ENCODE data around the gene NUP35. TPM values are rescaled to one million over a fixed set of nuclear protein-coding genes. Genes with fewer than 3 reads are reported as not detected.
"Not testable (repeated sequence)": the region's sequence is repeated elsewhere in the genome, so short reads cannot be mapped to it uniquely, and the experiment has no call there.

NUP35 gene
- total RNA-seq, 2 donors from 2014 or later: 14.8 to 16.4 TPM

DNA sequence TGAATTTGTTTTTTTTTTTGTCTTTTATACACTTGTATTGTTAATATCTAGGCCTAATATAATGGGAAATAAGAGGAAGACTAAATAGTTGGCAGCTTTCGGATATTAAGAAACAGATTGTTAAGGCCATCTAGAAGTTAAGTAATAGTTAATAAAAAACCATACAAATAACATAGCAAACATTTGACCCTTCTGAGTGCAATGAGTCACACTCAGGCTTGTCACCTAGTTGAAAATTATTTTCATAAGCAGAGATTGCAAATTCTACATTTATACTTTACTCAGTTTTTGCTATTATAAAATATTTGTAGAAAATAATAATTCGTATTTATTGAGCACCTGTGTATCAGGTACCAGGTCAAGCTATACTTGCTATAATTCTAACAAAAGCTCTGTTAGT lies 2.4 kb downstream of the NUP35 start:
- Histone ChIP-seq H3K4me3 (no peak overlapping the region), H3K27ac (no peak overlapping the region), H3K9me3 (no peaks in the 10 kb centered on the region), H3K27me3 (replicated peaks; ENCODE audit: insufficient read depth) (no peaks in the 10 kb centered on the region), H3K36me3 (no peaks in the 10 kb centered on the region), H3K4me1 (replicated peaks) (no peaks in the 10 kb centered on the region)
- no peak for TF ChIP-seq POLR2A (IDR thresholded peaks at IDR 0.05)
- TF ChIP-seq CTCF (IDR thresholded peaks at IDR 0.05): no peak
- no peak for TF ChIP-seq POLR2AphosphoS5 (IDR thresholded peaks at IDR 0.05)
- intact Hi-C loops (cut with DNase I): no loop called here
- WGBS: 98% methylated on average over 2 of the region's 2 CpGs
- DNase-seq (ENCODE audit: low spot score): no peak

DNA sequence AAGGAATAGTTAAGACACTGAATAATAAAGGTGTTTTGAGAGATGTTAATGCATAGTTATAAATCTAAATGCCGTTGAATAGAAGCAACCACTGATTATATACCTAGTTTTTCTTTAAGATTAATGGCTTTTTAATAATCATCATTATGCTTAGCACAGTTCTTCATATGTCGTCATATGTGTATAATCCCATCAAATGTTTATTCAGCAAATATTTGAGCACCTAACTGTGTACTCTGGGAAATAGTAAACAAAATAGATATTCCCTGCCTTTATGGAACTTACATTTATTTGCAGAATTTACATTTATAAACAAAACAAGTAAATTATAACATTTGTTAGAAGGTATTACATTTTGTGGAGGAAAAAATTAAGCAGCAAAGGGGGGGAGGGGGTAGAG lies 9.8 kb downstream of the NUP35 start:
- H3K36me3 ChIP-seq: no peaks in the 10 kb centered on the region
- H3K4me1 ChIP-seq (replicated peaks): no peaks in the 10 kb centered on the region
- TF ChIP-seq POLR2AphosphoS5 (IDR thresholded peaks at IDR 0.05) (no peak), POLR2A (IDR thresholded peaks at IDR 0.05) (no peak), CTCF (IDR thresholded peaks at IDR 0.05) (no peak)
- no peaks in the 10 kb centered on the region for H3K27me3 ChIP-seq (replicated peaks; ENCODE audit: insufficient read depth)
- 66% methylated on average over 2 of the region's 2 CpGs for WGBS
- intact Hi-C loops (cut with DNase I): no loop called here
- H3K4me3 ChIP-seq: no peak overlapping the region
- no peak for DNase-seq (ENCODE audit: low spot score)
- no peak overlapping the region for H3K27ac ChIP-seq
- no peaks in the 10 kb centered on the region for H3K9me3 ChIP-seq

DNA sequence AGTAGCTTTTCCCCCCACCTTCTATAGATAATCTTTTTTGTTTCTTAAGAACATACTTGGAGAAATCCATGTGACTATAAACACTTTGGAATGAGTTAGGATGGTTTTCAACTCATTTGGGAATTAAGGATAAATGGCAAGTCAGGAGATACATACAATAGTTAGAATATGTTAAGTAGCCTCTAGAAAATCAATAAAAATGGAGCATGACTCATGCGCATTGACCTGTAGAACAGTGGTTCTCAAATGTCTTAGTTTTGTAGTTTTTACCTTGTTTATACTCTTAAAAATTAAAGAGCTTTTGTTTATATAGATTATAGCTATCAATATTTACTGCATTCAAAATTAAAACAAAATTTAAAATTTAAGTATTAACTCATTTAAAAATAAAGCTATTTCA lies 24.7 kb downstream of the NUP35 start:
- Histone ChIP-seq H3K4me3 (no peak overlapping the region), H3K27ac (no peak overlapping the region), H3K9me3 (no peaks in the 10 kb centered on the region), H3K27me3 (replicated peaks; ENCODE audit: insufficient read depth) (no peaks in the 10 kb centered on the region), H3K36me3 (no peaks in the 10 kb centered on the region), H3K4me1 (replicated peaks) (no peaks in the 10 kb centered on the region)
- no peak for DNase-seq (ENCODE audit: low spot score)
- intact Hi-C loops (cut with DNase I): no loop called here
- WGBS: 98% methylated on average over 1 of the region's 1 CpG
- TF ChIP-seq POLR2AphosphoS5 (IDR thresholded peaks at IDR 0.05): no peak
- no peak for TF ChIP-seq CTCF (IDR thresholded peaks at IDR 0.05)
- no peak for TF ChIP-seq POLR2A (IDR thresholded peaks at IDR 0.05)

GRCh38 chr2:183149489-183149888 lies 25.2 kb downstream of the NUP35 start:
- H3K4me1 ChIP-seq (replicated peaks): no peaks in the 10 kb centered on the region
- no peak for DNase-seq (ENCODE audit: low spot score)
- WGBS: 67% methylated on average over 2 of the region's 2 CpGs
- H3K36me3 ChIP-seq: no peaks in the 10 kb centered on the region
- no peaks in the 10 kb centered on the region for H3K27me3 ChIP-seq (replicated peaks; ENCODE audit: insufficient read depth)
- H3K9me3 ChIP-seq: no peaks in the 10 kb centered on the region
- H3K27ac ChIP-seq: no peak overlapping the region
- no peak overlapping the region for H3K4me3 ChIP-seq
- TF ChIP-seq POLR2AphosphoS5 (IDR thresholded peaks at IDR 0.05): no peak
- TF ChIP-seq CTCF (IDR thresholded peaks at IDR 0.05): no peak
- no peak for TF ChIP-seq POLR2A (IDR thresholded peaks at IDR 0.05)
- intact Hi-C loops (cut with DNase I): no loop called here

- WGBS: 97% methylated on average over 3 of the region's 3 CpGs
- H3K4me1 ChIP-seq (replicated peaks); DNase-seq (ENCODE audit: low spot score); intact Hi-C loops (cut with DNase I); H3K27me3 ChIP-seq (replicated peaks; ENCODE audit: insufficient read depth); H3K36me3 ChIP-seq; H3K27ac ChIP-seq; H3K9me3 ChIP-seq; H3K4me3 ChIP-seq: not testable (repeated sequence)
Measured at GRCh38 chr2:183152280-183152679, 28.0 kb downstream of the NUP35 start.
